GM21529 (cell line): ENCODE results near the gene RHOBTB3.
A peak's percentile ranks its signal among the peaks of the same experiment; 100 is the strongest.
"Not testable (repeated sequence)": the region's sequence is repeated elsewhere in the genome, so short reads cannot be mapped to it uniquely, and the experiment has no call there.

ENCODE experiments used
- ATAC-seq: cut with Tn5 transposase; IDR thresholded peaks from one replicate; pipeline ENCODE4 v1.9.1; 2021; ENCODE audit not compliant: unreplicated experiment

RHOBTB3 gene

DNA sequence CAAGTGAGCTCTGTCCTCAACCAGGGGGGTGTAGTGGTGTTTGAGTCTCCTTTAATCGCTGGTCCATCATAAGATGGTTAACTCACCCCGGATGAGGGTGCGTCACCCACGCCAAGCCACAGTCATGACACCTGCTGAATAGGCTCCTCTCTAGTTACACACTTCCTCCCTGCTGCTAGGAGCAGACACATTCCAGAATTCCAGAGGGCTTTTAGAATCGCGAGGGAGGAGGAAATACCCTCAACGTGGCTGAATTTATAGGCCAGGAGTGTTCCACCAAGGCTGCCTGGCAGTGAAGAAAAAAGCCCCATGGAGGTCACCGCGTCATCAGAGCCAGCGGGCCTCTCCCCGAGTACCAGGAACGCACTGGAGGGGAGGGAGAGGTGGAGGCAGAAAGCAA, 86.3 kb downstream of the RHOBTB3 start:
- ATAC-seq, result no peak

DNA sequence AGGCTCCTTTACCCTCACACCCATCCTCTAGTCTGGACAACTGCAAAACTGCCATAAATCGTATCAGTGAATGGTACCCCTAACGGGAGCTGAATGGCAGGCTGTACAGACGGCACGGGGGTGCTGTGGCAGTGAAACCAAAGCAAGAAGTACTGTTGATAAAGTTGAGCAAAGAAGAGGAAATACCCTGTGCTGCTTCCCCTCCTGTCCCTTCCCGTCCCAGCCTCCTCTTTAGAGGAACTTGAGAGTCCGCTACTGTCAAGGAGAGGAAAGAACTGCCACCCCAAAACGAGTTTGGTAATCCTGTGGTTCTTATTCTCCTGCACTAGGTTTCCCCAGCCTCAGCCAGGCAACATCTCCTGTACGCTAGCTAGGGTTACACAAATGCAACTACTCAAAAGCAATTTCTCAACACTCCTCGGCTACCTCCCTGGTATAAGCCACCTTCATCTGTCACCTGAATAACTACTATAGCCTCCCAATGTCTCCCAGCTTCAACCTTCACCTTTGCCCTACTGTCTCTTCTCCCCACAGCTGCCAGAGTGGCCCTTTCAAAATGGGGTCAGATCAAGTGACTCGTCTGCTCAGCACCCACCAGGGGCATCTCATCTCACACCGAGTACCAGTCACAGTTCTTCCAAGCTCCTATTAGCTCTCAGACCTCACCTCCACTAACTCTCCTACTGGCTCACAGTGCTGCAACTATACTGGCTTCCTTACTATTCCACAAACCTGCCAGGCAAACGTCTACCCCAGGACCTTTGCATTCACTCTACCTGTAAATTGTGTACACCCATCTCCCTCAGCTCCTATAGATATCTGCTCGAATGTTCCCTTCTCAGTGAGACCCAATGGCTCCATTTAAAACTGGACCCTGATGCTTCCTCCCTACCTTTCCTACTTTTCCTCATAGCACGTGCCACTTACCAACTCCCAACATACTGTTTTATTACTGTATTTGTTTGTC, 87.3 kb downstream of the RHOBTB3 start:
- peak; percentile 21 for ATAC-seq

DNA sequence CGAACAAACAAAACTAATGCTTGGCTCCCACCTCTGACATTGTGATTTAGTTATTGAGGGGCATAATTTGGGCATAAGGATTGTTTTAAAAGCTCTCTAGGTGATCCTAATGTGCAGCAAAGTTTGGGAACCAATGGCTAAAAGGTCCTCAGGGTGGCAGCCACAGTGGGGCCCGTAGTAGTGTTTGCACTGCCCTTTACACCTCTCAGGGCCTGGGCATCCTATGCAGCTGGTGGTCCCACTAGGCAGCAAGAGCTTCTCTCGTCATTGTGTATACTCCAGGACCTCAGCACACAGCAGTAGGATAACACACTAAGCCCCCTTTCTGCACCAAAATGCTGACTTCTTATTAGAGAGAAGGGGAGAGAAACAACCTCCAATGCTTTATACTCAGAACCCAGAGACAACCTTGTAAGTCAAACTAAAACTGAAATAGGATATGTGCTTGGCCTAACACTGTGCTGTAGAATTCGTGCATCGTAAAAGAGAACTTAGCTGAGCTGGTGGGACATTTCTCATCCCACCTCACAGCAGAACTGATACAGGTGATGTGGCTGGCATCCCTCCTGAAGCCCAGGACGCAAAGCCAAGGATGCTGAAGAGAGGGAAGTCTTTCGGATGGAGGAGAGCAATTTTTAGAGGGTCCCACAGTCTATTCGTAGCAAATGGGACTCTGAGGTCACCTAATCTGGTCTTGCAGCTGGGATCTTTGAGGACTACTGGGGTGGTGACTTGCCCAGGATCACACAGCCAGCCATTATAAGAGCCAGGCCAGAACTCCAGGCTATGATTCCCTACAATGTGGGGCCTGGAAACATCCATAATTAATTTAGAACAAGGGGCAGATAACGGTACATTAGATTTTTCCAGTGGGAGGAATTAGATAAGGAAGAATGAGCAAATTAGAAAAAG, 90.2 kb downstream of the RHOBTB3 start:
- ATAC-seq, result peak; percentile 28

DNA sequence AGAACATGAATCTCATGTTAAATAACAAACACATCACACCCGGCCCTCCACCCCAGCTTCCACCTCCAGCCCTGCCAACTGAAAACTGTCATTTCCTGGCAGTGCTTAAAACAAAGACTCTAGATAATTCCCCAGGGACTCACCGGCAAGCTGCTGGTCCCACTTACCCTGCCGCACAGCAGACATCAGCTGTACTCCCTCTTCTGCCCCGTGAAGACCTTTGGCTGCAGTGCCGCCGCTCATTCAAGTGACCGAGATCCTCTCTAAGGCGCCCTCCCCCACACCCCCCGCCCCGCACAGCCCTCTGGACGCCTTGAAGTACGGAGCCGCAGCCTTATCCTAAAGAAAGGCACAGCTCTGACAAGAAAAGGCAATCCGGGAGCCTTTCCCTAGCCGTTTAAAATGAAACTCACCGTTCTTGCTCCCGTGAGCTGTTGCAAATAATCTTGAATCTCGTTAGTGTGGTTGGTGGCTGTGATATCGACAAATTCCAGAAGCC, 91.0 kb downstream of the RHOBTB3 start:
- peak; percentile 36 for ATAC-seq

DNA sequence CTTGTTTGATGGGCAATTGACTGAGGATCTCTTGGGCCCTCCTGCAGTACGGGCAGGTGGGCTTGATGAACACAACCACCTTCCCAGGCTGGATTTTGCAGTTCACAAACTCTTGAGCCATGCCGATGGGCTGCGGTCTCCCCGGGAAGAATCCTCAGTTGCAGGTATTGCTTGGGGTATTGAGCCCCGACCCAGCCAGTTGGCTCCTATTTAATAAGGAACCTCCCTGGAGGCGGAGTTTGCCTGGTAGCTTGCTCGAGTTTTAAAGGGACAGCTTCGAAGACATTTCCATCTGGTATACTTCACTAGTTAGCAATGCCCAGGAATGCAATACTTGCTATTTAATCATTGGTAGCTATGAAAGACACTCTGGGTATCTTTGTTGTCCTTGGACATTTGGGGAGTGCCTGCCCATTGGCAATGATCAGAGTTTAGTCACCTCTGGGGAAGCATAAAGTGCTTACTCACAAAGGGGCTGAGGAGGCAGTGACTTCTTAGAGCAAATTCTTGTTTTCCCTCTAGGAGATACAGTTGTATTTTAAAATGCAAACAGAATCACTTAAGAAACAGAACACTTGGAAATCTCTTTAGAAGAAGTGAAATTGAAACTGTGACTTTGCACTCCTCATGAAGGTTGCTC, 91.5 kb downstream of the RHOBTB3 start, which contains the start of gene GLRX:
GLRX (minus strand) TSS at position 185 of the 640 bp plus-strand sequence; CDS start at position 121, 64 bp downstream.
- ATAC-seq, result peak; percentile 36

DNA sequence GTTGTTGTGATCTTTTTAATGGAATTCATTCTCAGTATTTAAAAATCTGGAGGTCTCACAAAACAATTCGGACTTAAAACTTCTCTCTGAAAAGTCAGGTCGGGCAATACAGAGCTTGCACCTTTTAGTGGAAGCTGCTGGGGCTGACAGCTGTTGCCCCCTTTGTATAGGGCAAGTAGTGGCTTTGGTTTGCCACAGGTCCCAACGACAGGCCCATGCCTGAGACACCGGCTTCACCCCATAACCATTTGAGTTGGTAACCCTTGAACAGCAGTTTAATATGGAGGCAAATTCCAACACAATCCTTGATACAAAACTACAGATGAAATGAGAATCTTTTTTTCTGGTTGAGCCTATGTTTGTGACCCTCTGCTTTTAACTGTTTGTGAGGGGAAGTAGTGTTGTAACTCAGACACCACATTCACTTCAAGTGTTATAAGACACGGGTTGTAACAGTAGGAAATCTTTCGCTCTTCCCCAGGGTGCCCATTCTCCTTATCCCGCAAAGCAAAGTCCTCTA, 92.1 kb downstream of the RHOBTB3 start:
- ATAC-seq, result peak; percentile 6

DNA sequence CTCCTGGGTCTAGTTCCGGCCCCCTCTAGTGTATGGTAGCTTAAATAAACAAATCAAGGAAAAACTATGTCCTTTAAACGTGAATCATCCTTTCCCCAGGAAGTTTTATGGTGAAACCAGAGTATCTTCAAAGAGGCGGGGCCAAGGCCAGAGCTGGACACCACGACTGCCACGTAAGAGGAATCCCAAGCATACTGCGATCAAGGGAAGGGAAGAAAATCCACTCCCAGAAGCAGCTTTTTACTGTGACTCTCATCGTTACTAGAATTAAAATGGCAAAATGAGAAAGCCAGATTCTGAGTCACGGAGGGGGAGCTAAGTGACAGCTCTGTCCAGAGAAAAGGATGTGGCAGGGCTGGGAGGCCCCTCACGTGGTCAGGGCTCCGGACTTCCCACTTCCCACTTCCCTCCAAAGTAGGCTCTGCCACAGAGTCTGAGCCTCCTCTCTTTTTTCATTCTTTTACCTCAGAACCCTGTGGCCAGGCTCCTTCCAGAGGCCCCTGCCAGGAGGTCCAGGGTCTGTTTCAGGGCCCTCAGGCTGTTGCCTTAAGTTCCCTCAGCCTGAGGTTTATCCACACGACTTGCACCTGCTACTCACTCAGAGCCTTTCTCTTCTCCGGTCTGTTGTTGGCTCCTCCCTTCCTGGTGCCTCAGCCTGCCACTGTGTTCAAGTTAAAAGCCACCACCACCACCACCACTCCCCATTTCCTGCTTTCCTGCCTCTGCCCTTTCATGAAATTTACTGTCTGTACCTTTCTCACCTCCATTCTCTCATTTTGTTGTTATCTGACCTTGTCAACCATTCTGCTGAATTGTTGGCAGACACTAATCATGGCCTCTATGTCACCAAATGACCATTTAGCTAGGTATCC, 92.8 kb downstream of the RHOBTB3 start:
- ATAC-seq, result peak; percentile 41

DNA sequence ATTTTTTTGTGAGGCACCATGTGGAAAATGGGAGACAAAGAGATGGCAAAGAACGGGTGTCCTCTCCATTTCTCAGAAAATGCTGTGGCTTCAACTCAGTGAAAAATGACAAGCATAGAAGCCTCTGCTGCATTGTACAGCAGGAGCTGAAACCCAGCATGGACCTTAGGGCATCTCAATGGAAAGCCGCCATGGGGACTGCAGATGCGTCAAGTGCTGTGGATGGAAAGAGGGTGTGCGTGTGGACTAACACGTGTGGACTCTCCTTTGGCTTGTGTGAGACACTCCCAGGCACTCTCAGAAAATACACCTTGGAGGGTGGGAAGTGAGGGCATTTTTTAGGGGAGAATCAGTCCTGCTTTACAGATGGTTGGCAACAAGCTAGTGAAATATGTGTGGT, 93.6 kb downstream of the RHOBTB3 start:
- no peak for ATAC-seq

DNA sequence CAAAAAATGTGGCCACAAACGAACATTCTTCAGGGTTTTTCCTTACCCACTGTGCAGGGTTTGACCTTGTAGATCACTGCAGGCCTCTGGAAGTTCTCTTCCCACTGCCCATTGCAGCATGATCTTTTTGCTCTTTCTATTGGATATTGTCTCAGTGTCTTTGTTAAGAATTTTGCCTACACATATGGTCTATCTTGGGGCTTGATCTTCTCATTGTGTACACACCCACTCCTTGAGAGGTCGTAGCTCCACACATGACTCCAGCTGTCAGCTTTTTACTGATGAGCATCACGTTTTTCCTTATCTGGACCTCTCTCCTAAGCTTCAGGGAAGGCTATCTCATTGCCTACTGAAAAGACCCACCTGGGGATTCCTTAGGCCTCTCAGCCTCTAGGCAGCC, 94.4 kb downstream of the RHOBTB3 start:
- ATAC-seq, result no peak

DNA sequence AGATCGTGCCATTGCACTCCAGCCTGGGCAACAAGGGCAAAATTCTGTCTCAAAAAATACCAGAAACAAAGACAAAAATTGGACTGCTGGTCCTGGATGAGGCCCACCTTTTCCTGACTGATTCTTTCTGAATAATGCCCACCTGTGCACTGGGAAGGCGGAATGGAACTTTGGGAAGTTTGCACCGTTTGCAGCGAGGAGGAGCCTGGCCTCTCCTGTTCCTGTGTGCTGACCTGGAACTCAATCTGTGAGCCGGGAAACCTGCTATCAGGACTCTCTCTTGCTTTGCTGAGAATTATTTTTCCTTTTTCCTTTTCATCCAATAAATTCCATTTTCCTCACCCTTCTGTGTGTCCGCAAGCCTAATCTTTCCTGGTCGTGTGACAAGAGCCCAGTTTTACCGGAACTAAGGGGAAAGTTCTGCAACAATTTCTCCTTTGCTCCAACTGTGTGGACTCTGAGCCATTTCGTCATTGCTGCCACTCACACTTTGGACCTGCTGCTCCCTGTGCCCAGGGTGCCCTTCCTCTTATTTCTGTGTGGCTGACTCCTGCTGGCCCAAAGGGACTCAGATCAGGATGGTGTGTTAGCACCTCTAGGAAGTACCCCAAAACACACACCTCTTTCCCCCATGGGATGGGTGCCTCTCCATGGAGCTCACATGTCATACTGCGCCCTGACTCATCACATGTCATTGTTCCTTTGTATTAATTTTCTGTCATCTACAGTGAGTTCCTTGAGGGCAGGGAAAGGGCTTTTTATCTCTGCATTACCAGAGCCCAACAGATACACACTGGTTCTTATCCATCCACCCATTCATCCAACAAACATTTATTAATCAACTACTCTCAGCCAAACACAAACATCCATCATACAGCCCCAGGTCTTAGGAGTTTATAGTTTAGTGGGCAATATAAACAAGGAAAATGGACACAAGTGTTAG, 96.1 kb downstream of the RHOBTB3 start:
- no peak for ATAC-seq

DNA sequence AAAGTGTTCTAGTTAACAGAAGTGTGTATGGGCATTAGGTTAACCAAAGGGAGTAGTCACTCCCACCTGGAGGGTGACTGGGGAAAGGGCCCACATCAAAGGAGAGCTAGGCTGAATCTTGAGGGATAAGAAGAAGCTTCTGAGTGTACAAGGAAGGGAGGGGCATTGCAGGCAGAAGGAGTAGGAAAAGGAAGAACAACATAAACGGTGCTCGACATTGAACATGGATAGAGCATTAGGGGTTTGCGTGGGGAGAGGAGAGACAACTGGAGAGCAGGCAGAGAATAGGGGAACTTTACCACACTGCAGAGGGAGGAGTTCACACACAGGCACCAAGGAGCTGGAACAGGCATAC, 96.7 kb downstream of the RHOBTB3 start:
- ATAC-seq, result no peak

DNA sequence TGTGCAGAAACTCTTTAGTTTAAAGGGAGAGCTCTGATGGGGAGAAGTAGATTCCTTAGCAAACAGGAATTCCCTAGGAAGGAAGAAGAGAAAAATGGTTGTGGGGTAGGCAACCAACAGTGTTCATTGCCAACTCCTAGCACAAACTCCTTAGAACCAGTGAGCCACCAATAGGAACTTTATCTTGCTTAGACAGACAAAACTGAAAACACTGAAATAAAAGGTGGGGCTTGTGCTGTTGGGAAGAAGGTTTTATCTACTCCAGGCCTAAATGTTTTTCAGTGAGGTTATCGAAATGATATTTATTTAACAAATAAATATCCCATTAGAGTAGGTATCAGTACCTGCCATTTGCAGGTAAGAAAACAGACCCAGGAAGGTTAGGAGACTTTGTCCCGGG, 99.1 kb downstream of the RHOBTB3 start:
- ATAC-seq, result no peak

DNA sequence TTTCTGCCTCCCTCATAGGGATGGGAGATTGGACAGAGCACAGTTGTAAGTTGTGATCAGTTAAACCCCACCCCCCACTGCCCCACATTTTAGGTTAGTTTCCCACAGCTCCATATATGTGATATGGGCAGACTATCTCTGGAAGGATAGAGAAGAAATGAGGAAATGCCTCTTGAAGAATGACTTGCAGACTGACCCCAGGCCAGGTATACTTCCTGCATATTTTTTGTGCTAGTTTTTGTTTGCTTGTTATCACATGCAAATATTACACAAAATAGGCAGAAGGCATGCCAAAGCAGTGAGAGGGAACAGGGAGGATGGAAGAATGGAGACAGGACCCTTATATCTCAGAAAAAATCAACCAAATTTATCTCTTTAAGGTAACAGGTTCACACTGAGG, 101.5 kb downstream of the RHOBTB3 start:
- no peak for ATAC-seq

DNA sequence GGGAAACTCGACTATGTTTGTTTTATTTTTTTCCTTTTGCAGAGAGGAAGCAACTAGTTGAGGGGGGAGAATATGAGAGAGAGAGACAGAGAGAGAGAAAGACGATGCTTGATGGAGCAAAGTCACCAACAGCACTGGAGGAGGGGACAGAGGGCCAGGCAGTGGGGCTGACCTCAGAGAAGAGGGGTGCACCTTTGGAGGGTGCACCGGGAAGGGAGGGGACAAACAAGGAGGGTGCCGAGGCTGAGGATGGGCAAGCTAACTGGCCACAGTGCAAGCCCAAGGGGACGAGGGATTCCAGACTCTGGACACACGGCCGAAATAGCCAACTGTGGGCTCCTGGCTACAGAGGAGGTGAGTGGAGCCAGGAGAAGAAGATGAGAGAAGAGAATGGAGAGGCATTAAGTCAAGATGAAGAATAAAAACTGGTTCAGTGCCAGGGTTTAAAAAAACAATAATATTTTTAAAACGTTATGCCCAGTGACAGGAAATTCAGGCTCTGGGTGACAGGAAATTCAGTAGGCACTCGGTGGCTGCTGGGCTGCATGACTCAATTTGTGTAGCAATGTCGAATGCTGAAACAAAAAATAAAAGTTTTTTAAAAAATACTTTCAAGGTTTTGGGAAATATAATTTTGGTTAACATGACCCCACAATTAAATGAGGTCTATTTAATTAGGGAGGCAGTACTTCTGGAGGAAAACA, 104.7 kb downstream of the RHOBTB3 start:
- no peak for ATAC-seq

DNA sequence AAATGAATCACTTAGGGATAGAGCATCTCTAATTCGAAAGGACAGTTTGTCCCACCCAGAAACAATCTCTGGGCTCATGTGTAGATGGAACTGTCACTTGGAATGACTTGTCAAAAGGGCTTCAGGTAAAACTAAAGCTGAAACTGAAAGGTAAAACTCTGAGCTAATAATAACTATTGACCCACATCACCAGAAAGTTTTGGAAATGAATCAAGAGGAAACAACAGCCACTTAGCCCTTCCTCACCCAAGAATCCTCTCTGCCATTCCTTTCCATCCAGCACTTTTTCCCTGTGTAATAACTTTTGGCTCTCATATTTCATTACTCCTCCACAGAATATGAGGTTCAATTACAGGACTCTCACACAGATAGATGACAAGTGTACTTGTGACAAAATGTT, 105.4 kb downstream of the RHOBTB3 start:
- no peak for ATAC-seq

DNA sequence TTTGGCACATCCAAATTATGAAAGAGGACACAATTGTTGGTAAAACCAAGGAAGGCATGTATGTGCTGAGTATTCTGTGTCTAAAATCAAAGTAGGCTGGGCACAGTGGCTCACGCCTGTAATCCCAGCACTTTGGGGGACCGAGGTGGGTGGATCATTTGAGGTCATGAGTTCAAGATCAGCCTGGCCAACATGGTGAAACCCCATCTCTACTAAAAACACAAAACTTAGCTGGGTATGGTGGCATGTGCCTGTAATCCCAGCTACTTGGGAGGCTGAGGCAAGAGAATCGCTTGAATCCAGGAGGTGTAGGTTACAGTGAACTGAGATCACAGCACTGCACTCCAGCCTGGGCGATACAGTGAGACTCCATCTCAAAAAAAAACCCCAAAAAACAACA, 105.8 kb downstream of the RHOBTB3 start:
- ATAC-seq, result not testable (repeated sequence)

DNA sequence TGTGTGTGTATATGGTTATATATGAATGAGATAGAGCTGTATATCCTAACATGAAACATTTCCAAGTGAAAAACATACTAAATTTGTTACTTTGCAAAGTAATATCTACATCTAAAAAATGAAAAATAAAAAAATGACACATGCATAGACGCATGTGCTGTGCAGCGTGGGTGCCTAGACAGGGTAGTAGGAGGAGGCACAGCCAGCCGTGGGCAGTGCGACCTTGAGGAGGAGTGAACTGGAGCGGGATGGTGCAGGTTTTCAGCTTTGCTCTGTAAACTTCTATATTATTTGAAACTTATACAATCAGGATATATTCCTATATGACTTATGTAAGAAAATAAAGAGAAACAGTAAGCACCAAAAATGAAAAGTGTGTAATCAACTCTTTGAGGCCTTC, 106.4 kb downstream of the RHOBTB3 start:
- no peak for ATAC-seq

DNA sequence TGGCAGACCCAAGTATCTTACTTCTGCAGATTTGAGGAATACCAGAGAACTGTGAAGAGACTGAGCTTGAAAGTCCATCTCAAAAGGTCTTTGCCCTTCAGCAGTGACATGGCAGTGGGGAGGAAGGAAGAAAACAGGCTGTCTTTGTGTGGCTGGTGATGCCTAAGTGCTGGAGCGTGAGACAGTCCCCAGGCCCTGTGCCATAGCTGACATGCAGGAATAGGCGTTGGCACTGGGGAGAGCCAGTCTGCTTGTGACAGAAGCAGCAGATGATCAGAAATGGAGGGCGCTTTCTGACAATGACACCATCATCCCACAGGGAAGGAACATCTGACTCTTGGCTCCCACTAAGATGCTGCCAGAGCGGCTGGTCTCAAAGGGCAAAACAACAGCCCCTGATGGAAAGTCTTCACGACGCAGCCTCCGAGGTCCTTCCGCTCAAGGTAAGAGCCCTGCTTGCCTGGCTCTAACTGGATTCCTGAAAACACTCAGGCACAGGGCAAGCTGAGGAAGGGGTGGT, 106.9 kb downstream of the RHOBTB3 start:
- no peak for ATAC-seq
